GM21515 (cell line): ENCODE measurements around the gene SYT5.
A peak's percentile ranks its signal among the peaks of the same experiment; 100 is the strongest.
"Not testable (repeated sequence)": the region's sequence is repeated elsewhere in the genome, so short reads cannot be mapped to it uniquely, and the experiment has no call there.

Experiments used
- ATAC-seq: cut with Tn5 transposase; IDR thresholded peaks from one replicate; pipeline ENCODE4 v1.9.1; 2021; ENCODE audit not compliant: unreplicated experiment

SYT5 gene

DNA sequence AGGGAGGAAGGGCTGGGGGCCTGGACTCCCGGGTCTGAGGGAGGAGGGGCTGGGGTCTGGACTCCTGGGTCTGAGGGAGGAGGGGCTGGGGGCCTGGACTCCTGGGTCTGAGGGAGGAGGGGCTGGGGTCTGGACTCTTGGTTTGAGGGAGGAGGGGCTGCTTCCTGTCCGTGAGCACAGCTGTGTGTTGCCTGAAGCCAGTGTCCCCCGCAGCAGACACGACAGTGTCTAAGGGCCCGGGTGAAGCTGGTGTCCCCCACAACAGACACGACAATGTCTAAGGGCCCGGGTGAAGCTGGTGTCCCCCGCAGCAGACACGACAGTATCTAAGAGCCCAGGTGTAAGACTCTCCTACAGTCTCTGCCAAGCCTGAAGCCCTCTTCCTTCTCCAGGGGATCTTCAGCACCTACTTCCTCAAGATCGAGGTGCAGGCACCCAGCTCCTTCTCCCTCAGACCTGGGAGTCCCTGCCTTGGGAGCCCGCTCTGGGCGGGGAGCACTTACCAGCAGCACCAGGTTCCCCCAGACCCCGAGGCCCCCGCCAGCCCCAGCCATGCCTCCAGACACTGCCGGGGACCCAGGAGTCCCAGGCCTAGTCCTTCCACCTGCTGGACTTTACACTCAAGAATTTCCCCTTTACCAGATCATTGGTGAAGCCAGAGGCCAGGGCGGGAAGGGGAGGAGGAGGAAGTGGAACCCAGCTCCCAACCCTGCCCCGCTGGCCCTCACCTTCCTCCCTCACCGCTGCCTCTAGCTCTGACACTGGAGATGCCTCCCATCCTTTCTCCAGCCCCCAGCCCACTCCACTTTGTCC is 29.0 kb upstream of the SYT5 start, which contains the start of gene PTPRH:
PTPRH (minus strand) TSS at position 622 of the 813 bp plus-strand sequence; CDS start at position 554, 68 bp downstream.
- no peak for ATAC-seq

GRCh38 chr19:55206664-55207500 is 26.8 kb upstream of the SYT5 start:
- no peak for ATAC-seq

GRCh38 chr19:55202199-55202598 is 22.1 kb upstream of the SYT5 start:
- ATAC-seq, result not testable (repeated sequence)

- no peak for ATAC-seq
Measured at GRCh38 chr19:55199620-55200204, 19.6 kb upstream of the SYT5 start.

- no peak for ATAC-seq
Measured at GRCh38 chr19:55198651-55199050, 18.6 kb upstream of the SYT5 start.

DNA sequence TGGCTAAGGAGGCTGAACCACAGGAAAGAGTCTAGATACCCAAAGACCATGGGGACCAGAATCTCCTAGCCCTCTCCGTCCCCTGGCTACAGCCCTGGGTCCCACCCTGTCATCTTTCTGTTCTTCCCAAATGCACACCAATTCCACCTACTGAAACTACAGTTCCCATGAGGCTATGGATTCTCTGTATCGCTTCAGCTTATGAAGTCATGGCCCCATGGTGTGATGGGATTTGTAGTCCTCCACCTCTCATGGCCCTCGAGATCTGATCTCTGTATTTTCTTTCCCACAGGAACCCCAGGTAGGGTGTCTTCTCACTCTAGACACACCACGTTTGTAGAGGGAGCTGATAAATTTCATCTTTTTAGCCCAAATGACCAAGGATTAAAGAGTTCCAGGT is 17.4 kb upstream of the SYT5 start:
- no peak for ATAC-seq

GRCh38 chr19:55196803-55197202 is 16.7 kb upstream of the SYT5 start:
- ATAC-seq, result no peak

DNA sequence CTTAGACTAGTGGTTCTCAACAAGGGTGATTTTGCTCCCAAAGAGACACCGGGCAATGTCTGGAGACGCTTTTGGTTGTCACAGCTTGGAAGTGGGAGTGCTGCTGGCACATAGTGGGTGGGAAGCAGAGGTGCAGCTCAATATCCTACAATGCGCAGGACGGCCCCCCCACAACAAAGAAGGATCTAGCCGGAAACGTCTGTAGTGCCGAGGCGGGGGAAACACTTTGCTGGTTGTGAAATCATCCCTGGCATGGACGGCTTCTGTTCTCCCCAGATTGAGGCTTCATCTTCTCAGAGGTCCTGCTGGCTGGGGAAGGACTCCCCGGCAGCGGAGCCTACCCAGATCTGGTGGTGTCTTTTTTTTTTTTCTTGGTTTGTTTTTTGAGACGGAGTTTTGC is 13.4 kb upstream of the SYT5 start:
- ATAC-seq, result no peak

GRCh38 chr19:55189403-55189835 is 9.3 kb upstream of the SYT5 start:
- ATAC-seq, result no peak

DNA sequence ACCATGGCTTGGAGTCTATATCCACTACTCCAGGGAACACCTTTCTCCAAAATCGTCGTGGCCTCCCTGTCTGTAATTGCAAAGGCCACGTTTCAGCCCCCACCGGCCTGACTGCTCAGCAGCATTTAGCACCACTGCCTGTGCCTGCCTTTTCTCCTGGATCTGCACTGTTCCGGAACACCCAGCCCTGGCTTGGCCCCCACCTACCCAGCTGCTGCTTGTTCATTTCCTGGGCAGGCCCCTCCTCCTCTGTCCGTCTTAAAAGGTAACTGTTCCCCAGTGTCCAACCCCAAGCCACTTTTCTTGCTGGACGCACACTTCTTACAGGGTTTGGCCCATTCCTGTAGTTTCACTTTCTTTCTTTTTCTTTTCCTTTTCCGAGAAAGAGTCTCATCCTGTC is 8.5 kb upstream of the SYT5 start:
- ATAC-seq, result no peak

DNA sequence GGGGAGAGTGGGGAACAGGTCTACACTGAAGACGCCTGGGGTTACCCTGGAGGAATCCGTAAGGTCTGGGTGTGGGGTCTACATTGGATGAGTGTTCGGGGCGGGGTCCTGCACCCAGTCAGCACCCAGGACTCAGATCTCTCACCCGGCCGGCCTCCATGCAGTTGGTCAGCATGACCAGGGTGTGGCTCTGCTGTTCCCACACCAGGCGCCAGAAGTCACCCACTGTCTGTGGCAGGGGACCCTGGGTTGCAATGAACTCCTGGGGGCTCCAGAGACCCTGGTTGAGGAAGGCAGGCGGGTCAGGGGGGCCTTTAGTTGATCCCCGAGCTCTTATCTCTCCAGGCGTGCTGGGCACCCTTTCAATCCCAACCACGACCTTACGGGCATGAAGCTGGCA is 6.0 kb upstream of the SYT5 start:
- no peak for ATAC-seq

GRCh38 chr19:55181740-55182139 is 1.7 kb upstream of the SYT5 start:
- ATAC-seq, result no peak

- ATAC-seq, result peak; percentile 61
Measured at GRCh38 chr19:55178781-55179599, 1.1 kb downstream of the SYT5 start.

DNA sequence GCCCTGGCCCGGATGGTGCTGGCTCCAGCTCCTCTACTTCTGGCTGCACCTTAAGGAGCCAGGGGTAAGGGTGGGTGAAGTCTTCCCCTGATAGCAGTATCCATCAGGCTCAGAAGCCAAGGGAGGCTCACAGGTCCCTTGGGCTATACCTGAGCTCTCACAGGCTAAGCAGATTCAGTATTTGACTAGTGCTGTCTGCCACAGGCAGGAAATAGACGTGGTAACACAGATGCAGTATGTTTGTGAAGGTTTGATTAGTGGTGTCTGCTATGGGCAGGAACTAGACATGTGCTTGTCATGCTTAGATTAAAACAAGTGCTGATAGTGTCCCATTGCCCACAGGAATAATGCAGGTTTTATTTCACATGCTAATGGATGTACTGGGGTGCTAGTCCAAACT is 4.0 kb downstream of the SYT5 start:
- ATAC-seq, result no peak

DNA sequence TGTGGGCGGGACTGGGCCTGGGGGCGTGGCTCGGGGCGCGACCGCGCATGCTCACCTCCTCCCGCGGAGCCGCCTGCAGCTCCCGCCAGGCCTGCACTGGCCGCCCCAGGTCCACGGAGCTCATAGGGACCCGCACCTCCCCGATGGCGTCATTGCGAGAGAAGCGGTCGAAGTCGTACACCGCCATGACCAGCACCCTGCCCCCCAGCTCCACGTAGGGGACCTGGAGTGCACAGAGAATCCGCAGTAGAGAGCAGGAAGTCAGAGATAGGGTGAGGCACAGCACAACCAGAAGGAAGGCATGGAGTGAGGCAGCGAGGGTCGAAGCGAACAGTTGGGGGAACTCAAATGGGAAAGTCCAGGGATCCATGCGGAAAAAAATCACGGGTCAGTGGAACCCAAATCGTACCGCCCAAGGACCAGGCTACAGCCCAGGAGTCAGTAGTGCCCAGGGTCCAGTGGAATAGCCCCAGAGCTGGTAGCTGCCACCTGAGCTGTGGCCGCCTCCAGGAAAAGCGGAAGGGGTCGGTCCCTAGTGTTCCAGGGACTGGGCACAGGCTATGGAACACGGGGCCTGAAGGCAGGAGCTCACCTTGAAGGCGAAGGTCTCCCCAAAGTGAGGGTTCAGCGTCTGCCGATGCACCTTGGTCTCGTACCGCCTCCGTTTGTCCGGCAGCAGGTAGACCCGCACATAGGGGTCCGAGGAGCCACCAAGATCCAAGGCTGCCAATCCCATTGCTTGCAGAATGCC is 4.8 kb downstream of the SYT5 start:
- ATAC-seq, result no peak

DNA sequence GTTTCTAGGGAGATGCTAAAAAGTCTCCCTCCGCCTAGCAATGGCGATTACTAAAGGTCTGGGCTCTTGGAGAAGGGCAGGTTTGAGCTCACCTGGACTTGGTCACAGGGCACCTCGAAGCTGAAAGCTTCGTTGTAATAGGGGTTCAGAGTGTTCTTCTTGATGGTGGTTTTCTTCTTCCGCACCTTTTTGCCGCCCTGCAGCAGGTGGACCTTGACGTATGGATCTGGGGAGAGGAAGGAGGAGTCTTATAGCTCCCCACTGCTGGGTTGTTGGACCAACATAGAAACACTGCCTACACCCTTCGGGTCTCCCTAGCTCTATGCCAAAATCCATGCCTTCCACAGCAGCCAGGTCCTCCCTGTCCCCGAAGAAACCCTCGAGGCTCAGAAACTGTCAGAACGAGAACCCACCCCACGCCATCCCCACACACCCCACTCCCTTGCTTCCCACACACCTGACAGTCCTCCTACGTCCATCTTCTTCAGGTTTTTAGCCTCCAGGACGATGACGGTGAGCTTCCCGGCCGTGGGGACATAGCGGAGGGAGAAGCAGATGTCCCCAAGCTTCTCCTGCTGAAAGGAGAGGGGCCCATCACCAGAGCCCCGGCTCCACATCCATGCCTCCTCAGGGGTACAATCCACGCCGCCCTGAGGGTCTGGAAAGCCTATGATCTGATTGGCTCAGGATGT is 5.5 kb downstream of the SYT5 start:
- ATAC-seq, result no peak

- no peak for ATAC-seq
Measured at GRCh38 chr19:55173714-55174409, 6.2 kb downstream of the SYT5 start.

GRCh38 chr19:55173186-55173713 is 6.8 kb downstream of the SYT5 start:
- no peak for ATAC-seq

DNA sequence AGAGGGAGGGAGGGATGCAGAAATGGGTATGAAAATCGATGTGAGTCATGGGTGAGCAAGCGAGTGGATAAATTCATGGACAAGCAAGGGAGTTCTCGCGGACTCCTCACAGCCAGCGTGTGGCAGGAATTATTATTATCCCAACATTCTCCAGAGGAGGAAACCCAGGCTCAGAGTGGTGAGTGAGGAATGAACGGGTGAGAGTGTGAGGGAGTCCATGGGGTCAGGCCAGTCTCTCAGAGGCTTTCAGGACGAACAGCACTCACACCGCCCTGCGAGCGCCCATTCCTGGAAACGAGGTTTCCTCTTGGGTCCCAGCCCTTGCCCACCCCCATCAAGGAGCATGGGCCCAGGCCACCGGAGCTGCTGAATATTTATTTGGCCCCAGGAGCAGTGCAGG is 7.3 kb downstream of the SYT5 start:
- ATAC-seq, result no peak
